Neural cell (in vitro differentiated cells): ENCODE results near the gene VWF. TPM values are rescaled to one million over a fixed set of nuclear protein-coding genes. Genes with fewer than 3 reads are reported as not detected.

ENCODE experiments used
- H2AFZ ChIP-seq: fragments of 200-600, 300-800 bp; sonication (generic), shearing (Covaris generic); 2 replicates; pipeline ENCODE4 v1.6.0; 2014; ENCODE audit warnings: low read depth, mild to moderate bottlenecking, antibody characterized with exemption, low read length, moderate library complexity
- H3F3A ChIP-seq: fragments of 200-600 bp; shearing (Covaris generic); 2 replicates; pipeline ENCODE4 v1.6.1; 2016; ENCODE audit warnings: mild to moderate bottlenecking, moderate library complexity, mixed read lengths, antibody characterized with exemption, low read length; ENCODE audit not compliant: insufficient read depth, poor library complexity, severe bottlenecking
- H3K27ac ChIP-seq: fragments of 200-600, 300-800 bp; sonication (generic), shearing (Covaris generic); 2 replicates; pipeline ENCODE4 v1.5.1; 2014; ENCODE audit warnings: mild to moderate bottlenecking, low read length, moderate library complexity
- H3K27me3 ChIP-seq: fragments of 300-800, 200-600 bp; sonication (generic), shearing (Covaris generic); 2 replicates; pipeline ENCODE4 v1.6.0; 2014; ENCODE audit warnings: mild to moderate bottlenecking, low read depth, low read length, moderate library complexity; ENCODE audit not compliant: insufficient read depth
- H3K36me3 ChIP-seq: fragments of 300-800, 200-600 bp; sonication (generic), shearing (Covaris generic); 2 replicates; pipeline ENCODE4 v1.5.1; 2014; ENCODE audit warnings: mild to moderate bottlenecking, antibody characterized with exemption, low read length, moderate library complexity; ENCODE audit not compliant: insufficient read depth
- H3K4me2 ChIP-seq: fragments of 300-800, 200-600 bp; sonication (generic), shearing (Covaris generic); 2 replicates; pipeline ENCODE4 v1.6.0; 2014; ENCODE audit warnings: mild to moderate bottlenecking, low read length
- H3K4me3 ChIP-seq: fragments of 300-800, 200-600 bp; sonication (generic), shearing (Covaris generic); 2 replicates; pipeline ENCODE4 v1.5.1; 2014; ENCODE audit warnings: mild to moderate bottlenecking, low read length, moderate library complexity
- H3K79me2 ChIP-seq: fragments of 200-600 bp; shearing (Covaris generic); replicated peaks from 2 replicates; pipeline ENCODE4 v1.6.0; 2014; ENCODE audit warnings: mild to moderate bottlenecking, low read length, moderate library complexity; ENCODE audit not compliant: insufficient read depth
- H3K9ac ChIP-seq: fragments of 300-800, 200-600 bp; sonication (generic), shearing (Covaris generic); 2 replicates; pipeline ENCODE4 v1.6.1; 2016; ENCODE audit warnings: mild to moderate bottlenecking, low read length, mixed read lengths
- H3K9me2 ChIP-seq: fragments of 200-600 bp; shearing (Covaris generic); 2 replicates; pipeline ENCODE4 v1.6.1; 2016; ENCODE audit warnings: mild to moderate bottlenecking, low read length, mixed read lengths; ENCODE audit not compliant: insufficient read depth
- H3K9me3 ChIP-seq: fragments of 200-600, 300-800 bp; sonication (generic), shearing (Covaris generic); 2 replicates; pipeline ENCODE4 v1.6.1; 2016; ENCODE audit warnings: mild to moderate bottlenecking, mixed run types, low read length, moderate library complexity, mixed read lengths
- H4K20me1 ChIP-seq: fragments of 200-600 bp; shearing (Covaris generic); 2 replicates; pipeline ENCODE4 v1.6.1; 2016; ENCODE audit warnings: mild to moderate bottlenecking, mixed run types; ENCODE audit not compliant: insufficient read depth
- EP300 ChIP-seq: fragments of 450-650 bp; conservative IDR thresholded peaks from 2 replicates; pipeline ENCODE4 v1.6.1; 2014; ENCODE audit warnings: antibody characterized with exemption, mild to moderate bottlenecking, moderate library complexity; ENCODE audit not compliant: poor library complexity, severe bottlenecking
- EZH2 ChIP-seq: fragments of 200-600, 300-800 bp; shearing (Covaris generic), sonication (generic); IDR thresholded peaks from 2 replicates; pipeline ENCODE4 v1.6.1; 2014; ENCODE audit warnings: antibody characterized with exemption, low read length, borderline replicate concordance, mild to moderate bottlenecking; ENCODE audit not compliant: insufficient read depth, poor library complexity, severe bottlenecking
- MXI1 ChIP-seq: fragments of 450-650 bp; conservative IDR thresholded peaks from 2 replicates; pipeline ENCODE4 v1.6.1; 2014; ENCODE audit warnings: antibody characterized with exemption, mild to moderate bottlenecking; ENCODE audit not compliant: poor library complexity, severe bottlenecking
- POLR2AphosphoS5 ChIP-seq: IDR thresholded peaks from 2 replicates; pipeline ENCODE4 v1.6.1; 2012
- RAD21 ChIP-seq: fragments of 450-650 bp; conservative IDR thresholded peaks from 2 replicates; pipeline ENCODE4 v1.6.1; 2014; ENCODE audit warnings: antibody characterized with exemption, mild to moderate bottlenecking, moderate library complexity
- SMC3 ChIP-seq: fragments of 450-650 bp; conservative IDR thresholded peaks from 2 replicates; pipeline ENCODE4 v1.6.1; 2014; ENCODE audit warnings: antibody characterized with exemption, mild to moderate bottlenecking, moderate library complexity; ENCODE audit not compliant: poor library complexity
- TAF1 ChIP-seq: IDR thresholded peaks from 2 replicates; pipeline ENCODE4 v1.6.1; 2012; ENCODE audit warnings: low read depth
- polyA plus RNA-seq: library from polyadenylated mRNA; depleted of rRNA; stranded (reverse); fragments of >200 nt; gene quantifications from 2 replicates; pipeline ENCODE4 v1.2.3, GENCODE V29; 2014
- TF ChIP-seq, protein P1 (sequence below): fragments of 450-650 bp; IDR thresholded peaks from 2 replicates; pipeline ENCODE4 v1.5.1; 2014; ENCODE audit warnings: antibody characterized with exemption, mild to moderate bottlenecking, moderate library complexity; ENCODE audit not compliant: poor library complexity, severe bottlenecking
- TF ChIP-seq, protein P2 (sequence below): IDR thresholded peaks from 2 replicates; pipeline ENCODE4 v1.6.1; 2012; ENCODE audit warnings: borderline replicate concordance

VWF gene
- polyA plus RNA-seq, 1 donor from 2014 or later: not detected

DNA sequence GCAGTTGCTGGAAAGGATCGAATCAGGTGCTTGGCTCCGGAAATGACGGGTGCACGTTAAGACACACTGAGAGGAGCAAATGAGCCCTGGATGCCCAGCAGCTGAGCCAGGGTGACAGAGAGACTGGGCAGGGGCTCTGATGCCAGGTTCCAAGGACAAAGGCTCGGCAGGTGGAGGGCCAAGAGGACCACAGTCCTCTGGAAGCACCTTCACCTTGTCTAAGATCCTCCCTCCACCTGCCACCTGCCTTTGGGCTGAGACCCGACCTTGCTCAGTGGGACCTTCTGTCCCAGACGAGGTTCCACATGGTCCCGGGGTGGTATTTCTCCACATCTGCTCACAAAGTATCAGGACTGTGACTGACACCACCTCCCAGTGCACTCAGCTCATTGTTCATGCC, 180.4 kb downstream of the VWF start:
- no peak overlapping the region for H3K4me3 ChIP-seq
- no peak overlapping the region for H3K27ac ChIP-seq
- TF ChIP-seq EZH2 (no peak), EP300 (no peak), SMC3 (no peak), MXI1 (no peak), POLR2AphosphoS5 (no peak), TAF1 (no peak), RAD21 (no peak)
- TF ChIP-seq, protein P1, sequence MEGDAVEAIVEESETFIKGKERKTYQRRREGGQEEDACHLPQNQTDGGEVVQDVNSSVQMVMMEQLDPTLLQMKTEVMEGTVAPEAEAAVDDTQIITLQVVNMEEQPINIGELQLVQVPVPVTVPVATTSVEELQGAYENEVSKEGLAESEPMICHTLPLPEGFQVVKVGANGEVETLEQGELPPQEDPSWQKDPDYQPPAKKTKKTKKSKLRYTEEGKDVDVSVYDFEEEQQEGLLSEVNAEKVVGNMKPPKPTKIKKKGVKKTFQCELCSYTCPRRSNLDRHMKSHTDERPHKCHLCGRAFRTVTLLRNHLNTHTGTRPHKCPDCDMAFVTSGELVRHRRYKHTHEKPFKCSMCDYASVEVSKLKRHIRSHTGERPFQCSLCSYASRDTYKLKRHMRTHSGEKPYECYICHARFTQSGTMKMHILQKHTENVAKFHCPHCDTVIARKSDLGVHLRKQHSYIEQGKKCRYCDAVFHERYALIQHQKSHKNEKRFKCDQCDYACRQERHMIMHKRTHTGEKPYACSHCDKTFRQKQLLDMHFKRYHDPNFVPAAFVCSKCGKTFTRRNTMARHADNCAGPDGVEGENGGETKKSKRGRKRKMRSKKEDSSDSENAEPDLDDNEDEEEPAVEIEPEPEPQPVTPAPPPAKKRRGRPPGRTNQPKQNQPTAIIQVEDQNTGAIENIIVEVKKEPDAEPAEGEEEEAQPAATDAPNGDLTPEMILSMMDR: no peak
- TF ChIP-seq, protein P2, sequence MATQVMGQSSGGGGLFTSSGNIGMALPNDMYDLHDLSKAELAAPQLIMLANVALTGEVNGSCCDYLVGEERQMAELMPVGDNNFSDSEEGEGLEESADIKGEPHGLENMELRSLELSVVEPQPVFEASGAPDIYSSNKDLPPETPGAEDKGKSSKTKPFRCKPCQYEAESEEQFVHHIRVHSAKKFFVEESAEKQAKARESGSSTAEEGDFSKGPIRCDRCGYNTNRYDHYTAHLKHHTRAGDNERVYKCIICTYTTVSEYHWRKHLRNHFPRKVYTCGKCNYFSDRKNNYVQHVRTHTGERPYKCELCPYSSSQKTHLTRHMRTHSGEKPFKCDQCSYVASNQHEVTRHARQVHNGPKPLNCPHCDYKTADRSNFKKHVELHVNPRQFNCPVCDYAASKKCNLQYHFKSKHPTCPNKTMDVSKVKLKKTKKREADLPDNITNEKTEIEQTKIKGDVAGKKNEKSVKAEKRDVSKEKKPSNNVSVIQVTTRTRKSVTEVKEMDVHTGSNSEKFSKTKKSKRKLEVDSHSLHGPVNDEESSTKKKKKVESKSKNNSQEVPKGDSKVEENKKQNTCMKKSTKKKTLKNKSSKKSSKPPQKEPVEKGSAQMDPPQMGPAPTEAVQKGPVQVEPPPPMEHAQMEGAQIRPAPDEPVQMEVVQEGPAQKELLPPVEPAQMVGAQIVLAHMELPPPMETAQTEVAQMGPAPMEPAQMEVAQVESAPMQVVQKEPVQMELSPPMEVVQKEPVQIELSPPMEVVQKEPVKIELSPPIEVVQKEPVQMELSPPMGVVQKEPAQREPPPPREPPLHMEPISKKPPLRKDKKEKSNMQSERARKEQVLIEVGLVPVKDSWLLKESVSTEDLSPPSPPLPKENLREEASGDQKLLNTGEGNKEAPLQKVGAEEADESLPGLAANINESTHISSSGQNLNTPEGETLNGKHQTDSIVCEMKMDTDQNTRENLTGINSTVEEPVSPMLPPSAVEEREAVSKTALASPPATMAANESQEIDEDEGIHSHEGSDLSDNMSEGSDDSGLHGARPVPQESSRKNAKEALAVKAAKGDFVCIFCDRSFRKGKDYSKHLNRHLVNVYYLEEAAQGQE: no peak
- H3K79me2 ChIP-seq: no peaks in the 10 kb centered on the region
- H2AFZ ChIP-seq: no peak overlapping the region
- H3F3A ChIP-seq: no peaks in the 10 kb centered on the region
- no peaks in the 10 kb centered on the region for H3K36me3 ChIP-seq
- H3K4me2 ChIP-seq: no peak overlapping the region
- peaks cover 15% of the 10 kb centered on the region for H3K27me3 ChIP-seq
- H3K9ac ChIP-seq: no peak overlapping the region
- no peaks in the 10 kb centered on the region for H4K20me1 ChIP-seq
- H3K9me3 ChIP-seq: no peaks in the 10 kb centered on the region
- H3K9me2 ChIP-seq: no peaks in the 10 kb centered on the region

DNA sequence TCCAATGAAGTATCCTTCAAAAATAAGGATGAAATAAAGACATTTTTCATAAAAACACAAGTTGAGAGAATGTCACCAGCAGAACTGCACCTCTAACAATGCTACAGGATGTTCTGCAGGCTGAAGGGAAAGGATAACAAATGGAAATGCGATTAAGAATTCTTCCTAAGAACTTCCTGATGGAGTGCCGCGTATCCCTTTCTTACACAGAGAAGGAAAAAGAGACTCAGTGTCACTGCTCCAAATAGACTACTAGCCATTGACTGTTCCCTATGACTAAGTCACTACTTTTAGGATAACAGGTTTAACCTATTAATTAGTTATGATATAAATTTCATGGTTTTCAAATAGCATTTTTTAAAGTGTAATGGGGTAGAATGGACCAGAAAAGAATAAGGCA, 182.6 kb downstream of the VWF start:
- Histone ChIP-seq H3K79me2 (no peaks in the 10 kb centered on the region), H2AFZ (no peak overlapping the region), H3K27ac (no peak overlapping the region), H3K9ac (no peak overlapping the region), H4K20me1 (no peaks in the 10 kb centered on the region), H3K9me3 (no peaks in the 10 kb centered on the region), H3K9me2 (no peaks in the 10 kb centered on the region), H3K4me2 (no peak overlapping the region), H3K4me3 (no peak overlapping the region), H3K36me3 (no peaks in the 10 kb centered on the region), H3F3A (no peaks in the 10 kb centered on the region), H3K27me3 (peaks cover 15% of the 10 kb centered on the region)
- TF ChIP-seq SMC3: no peak
- TF ChIP-seq EZH2: no peak
- TF ChIP-seq RAD21: no peak
- TF ChIP-seq TAF1: no peak
- TF ChIP-seq, protein P1: no peak
- TF ChIP-seq, protein P2: no peak
- no peak for TF ChIP-seq MXI1
- no peak for TF ChIP-seq EP300
- no peak for TF ChIP-seq POLR2AphosphoS5
